A673 (cell line): ENCODE measurements around the gene MARCO. TPM values are rescaled to one million over a fixed set of nuclear protein-coding genes. Genes with fewer than 3 reads are reported as not detected.

Source experiments
- BruUV-seq: library from RNA; stranded (reverse); fragments of 400-500 nt; replicated peaks from 2 replicates; lab custom pipeline; 2021; lab: Mats Ljungman, UMichigan
- CTCF ChIA-PET: fragments of 300-600 bp; sonication (Branson Sonifier 250); formaldehyde crosslinking; loops from one replicate; lab custom pipeline; 2022; ENCODE audit warnings: antibody characterized with exemption; lab: Charles Lee
- POLR2A ChIA-PET: fragments of 300-600 bp; sonication (Branson Sonifier 250); formaldehyde crosslinking; loops from one replicate; lab custom pipeline; 2022; ENCODE audit warnings: antibody characterized with exemption; ENCODE audit not compliant: low non-redundant PET; lab: Charles Lee
- DNase-seq: peaks from one replicate; pipeline ENCODE4 v3.0.0-alpha.2; 2015; ENCODE audit warnings: low spot score
- H3K27ac ChIP-seq: fragments of 200-600 bp; sonication (generic); 2 replicates; pipeline ENCODE4 v1.5.1; 2016; ENCODE audit warnings: mixed run types, low read depth, mild to moderate bottlenecking, mixed read lengths, antibody characterized with exemption, low read length; ENCODE audit not compliant: poor library complexity, severe bottlenecking
- H3K27me3 ChIP-seq: fragments of 200-600 bp; sonication (generic); replicated peaks from 2 replicates; pipeline ENCODE4 v1.6.1; 2017; ENCODE audit warnings: mixed run types, low read depth, mild to moderate bottlenecking, mixed read lengths, antibody characterized with exemption, low read length; ENCODE audit not compliant: insufficient read depth, poor library complexity
- H3K36me3 ChIP-seq: fragments of 200-600 bp; sonication (generic); 2 replicates; pipeline ENCODE4 v1.6.1; 2016; ENCODE audit warnings: mixed run types, mild to moderate bottlenecking, mixed read lengths, antibody characterized with exemption, low read length; ENCODE audit not compliant: insufficient read depth, poor library complexity, severe bottlenecking
- H3K4me1 ChIP-seq: fragments of 200-600 bp; sonication (generic); 2 replicates; pipeline ENCODE4 v1.6.1; 2017; ENCODE audit warnings: mixed run types, mild to moderate bottlenecking, mixed read lengths, antibody characterized with exemption, low read length; ENCODE audit not compliant: insufficient read depth, poor library complexity, severe bottlenecking
- H3K4me3 ChIP-seq: fragments of 200-600 bp; sonication (generic); 2 replicates; pipeline ENCODE4 v1.5.1; 2016; ENCODE audit warnings: low read depth, mixed run types, mild to moderate bottlenecking, mixed read lengths, low read length; ENCODE audit not compliant: poor library complexity, severe bottlenecking
- H3K9me3 ChIP-seq: fragments of 200-600 bp; sonication (generic); 2 replicates; pipeline ENCODE4 v1.6.1; 2016; ENCODE audit warnings: mixed run types, low read depth, mild to moderate bottlenecking, mixed read lengths, antibody characterized with exemption, low read length; ENCODE audit not compliant: poor library complexity, severe bottlenecking
- EZH2 ChIP-seq: fragments of 200-600 bp; sonication (generic); IDR thresholded peaks from 2 replicates; pipeline ENCODE4 v1.6.1; 2017; ENCODE audit warnings: borderline replicate concordance, low read depth, mild to moderate bottlenecking, mixed read lengths, antibody characterized with exemption, low read length; ENCODE audit not compliant: poor library complexity, severe bottlenecking
- intact Hi-C: fragments of 100-400 bp; cut with micrococcal nuclease; formaldehyde crosslinking; loops from one replicate; pipeline ENCODE4 v1.10.0; 2022; ENCODE audit not compliant: unreplicated experiment
- total RNA-seq: library from RNA; stranded (reverse); gene quantifications from 2 replicates; pipeline ENCODE4 v1.2.3, GENCODE V29; 2021
- TF ChIP-seq, protein P1 (sequence below): fragments of 300-800, 200-600 bp; sonication (generic); conservative IDR thresholded peaks from 2 replicates; pipeline ENCODE4 v1.5.1; 2017; ENCODE audit warnings: low read depth, mild to moderate bottlenecking, antibody characterized with exemption, low read length, moderate library complexity, mixed read lengths

MARCO gene
- total RNA-seq, 1 experiment from 2014 or later = not detected

DNA sequence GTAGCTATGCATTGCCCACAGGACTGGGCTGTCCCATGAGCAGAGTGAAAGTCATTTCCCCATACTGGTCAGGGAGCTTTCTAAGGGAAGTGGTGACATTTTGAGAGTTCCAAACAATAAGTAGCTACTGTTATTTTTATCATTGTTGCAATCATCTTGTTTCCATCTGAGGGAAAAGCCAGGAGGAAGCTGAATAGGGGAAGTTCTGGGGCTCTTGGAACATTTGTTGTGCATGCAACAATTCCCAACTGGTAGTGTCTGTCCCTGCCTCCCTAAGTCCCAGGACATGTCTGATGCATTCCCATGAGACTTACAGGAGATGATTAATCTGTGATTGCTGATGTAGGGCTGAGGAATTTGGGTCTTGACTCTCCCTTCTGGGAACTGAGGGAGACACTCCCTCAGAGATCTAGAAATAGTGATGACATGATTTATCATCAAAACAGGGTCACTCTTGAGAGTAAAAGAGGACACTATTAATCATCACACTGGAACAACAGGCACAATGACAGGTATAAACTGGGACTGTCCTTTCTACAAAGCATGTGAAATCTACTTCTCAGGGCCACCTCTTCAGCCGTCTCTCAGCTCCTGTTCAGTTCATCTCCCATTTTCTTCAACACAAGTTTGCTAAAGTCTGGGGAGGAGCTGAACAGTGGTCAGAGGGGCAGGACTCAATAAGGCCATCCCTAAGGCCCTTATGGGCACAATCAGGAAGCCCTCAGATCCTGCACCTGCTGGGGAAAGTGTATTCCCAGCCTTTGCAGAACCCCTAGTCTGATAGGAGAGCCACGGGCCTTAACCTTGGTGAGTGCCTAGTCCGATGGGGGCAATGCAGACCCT lies 28.0 kb upstream of the MARCO start:
- no peak overlapping the region for H3K4me3 ChIP-seq
- H3K9me3 ChIP-seq = no peaks in the 10 kb centered on the region
- H3K4me1 ChIP-seq = no peaks in the 10 kb centered on the region
- CTCF ChIA-PET = no interaction called here
- DNase-seq = no peak
- no peak for TF ChIP-seq EZH2
- TF ChIP-seq, protein P1, sequence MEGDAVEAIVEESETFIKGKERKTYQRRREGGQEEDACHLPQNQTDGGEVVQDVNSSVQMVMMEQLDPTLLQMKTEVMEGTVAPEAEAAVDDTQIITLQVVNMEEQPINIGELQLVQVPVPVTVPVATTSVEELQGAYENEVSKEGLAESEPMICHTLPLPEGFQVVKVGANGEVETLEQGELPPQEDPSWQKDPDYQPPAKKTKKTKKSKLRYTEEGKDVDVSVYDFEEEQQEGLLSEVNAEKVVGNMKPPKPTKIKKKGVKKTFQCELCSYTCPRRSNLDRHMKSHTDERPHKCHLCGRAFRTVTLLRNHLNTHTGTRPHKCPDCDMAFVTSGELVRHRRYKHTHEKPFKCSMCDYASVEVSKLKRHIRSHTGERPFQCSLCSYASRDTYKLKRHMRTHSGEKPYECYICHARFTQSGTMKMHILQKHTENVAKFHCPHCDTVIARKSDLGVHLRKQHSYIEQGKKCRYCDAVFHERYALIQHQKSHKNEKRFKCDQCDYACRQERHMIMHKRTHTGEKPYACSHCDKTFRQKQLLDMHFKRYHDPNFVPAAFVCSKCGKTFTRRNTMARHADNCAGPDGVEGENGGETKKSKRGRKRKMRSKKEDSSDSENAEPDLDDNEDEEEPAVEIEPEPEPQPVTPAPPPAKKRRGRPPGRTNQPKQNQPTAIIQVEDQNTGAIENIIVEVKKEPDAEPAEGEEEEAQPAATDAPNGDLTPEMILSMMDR = no peak
- BruUV-seq = no TSS peak
- intact Hi-C loops = no loop called here
- H3K36me3 ChIP-seq = no peaks in the 10 kb centered on the region
- POLR2A ChIA-PET = no interaction called here
- H3K27ac ChIP-seq = no peak overlapping the region
- no peaks in the 10 kb centered on the region for H3K27me3 ChIP-seq

DNA sequence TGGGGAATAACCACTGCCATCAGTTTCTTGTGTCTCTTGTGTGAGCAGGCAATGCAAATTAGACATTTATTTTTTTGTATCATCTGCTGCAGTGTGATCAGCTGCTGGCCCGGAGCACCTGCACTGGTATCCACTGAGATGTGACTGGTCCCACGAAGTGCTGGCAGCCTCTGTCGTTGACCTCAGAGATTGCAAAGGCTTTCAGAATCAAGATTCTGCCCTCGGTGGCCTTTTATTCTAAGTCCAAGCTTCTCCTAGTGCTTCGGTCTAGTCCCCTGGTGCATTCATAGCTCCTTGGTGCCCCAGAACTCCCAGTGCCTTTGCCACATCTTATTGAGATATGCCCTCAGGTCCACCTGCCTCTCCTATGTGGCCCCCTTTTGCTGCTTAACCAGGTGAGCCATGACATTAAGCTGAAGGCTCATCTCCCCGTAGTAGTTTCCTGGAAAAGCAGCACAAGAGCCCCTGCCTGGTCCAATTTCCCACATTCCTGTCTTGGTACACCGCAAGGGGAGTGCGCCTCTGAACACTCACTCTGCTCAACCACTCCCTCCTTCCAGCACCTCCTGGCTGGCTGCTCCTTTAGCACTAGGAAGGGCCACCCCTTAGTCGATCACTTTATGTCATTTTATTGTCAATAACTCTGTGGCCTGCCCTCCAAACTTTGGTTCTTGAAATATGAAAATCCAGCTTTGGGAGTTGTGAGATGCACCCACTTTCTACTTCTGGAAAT lies 27.1 kb upstream of the MARCO start:
- no peak for DNase-seq
- intact Hi-C loops = no loop called here
- no TSS peak for BruUV-seq
- no peaks in the 10 kb centered on the region for H3K36me3 ChIP-seq
- H3K4me3 ChIP-seq = no peak overlapping the region
- ChIA-PET CTCF (no interaction called here), POLR2A (no interaction called here)
- no peaks in the 10 kb centered on the region for H3K4me1 ChIP-seq
- no peak for TF ChIP-seq EZH2
- TF ChIP-seq, protein P1 = no peak
- H3K27me3 ChIP-seq = no peaks in the 10 kb centered on the region
- no peaks in the 10 kb centered on the region for H3K9me3 ChIP-seq
- H3K27ac ChIP-seq = no peak overlapping the region

DNA sequence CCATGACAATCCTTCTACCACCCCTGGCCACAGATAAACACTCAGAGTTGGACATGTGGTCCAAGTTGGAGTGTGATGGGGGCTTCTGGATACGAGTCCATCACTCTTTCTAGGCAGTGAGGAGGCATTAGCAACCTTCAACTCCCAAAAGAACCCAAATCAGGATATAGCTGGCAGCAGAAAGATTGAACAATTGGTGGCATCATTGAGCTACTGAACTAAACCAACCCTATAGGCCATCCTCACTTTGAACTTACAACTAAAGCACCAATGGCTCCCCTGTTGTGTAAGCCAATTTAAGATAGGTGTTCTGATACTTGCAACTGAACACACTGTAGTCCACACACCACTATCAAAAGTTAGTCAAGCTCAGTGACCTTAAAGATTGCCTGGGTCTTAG lies 24.0 kb upstream of the MARCO start:
- TF ChIP-seq, protein P1 = no peak
- TF ChIP-seq EZH2 = no peak
- H3K27me3 ChIP-seq = peaks cover 6% of the 10 kb centered on the region
- H3K36me3 ChIP-seq = no peaks in the 10 kb centered on the region
- ChIA-PET CTCF (no interaction called here), POLR2A (no interaction called here)
- intact Hi-C loops = no loop called here
- BruUV-seq = no TSS peak
- no peaks in the 10 kb centered on the region for H3K4me1 ChIP-seq
- H3K27ac ChIP-seq = no peak overlapping the region
- DNase-seq = no peak
- no peaks in the 10 kb centered on the region for H3K9me3 ChIP-seq
- no peak overlapping the region for H3K4me3 ChIP-seq
